ENCODE results near the gene MRTO4. TPM values are rescaled to one million over a fixed set of nuclear protein-coding genes. Genes with fewer than 3 reads are reported as not detected.

Gene MRTO4
- total and polyA plus RNA-seq, 12 donors = 8.4 to 52.2 (median 13.3) TPM

DNA sequence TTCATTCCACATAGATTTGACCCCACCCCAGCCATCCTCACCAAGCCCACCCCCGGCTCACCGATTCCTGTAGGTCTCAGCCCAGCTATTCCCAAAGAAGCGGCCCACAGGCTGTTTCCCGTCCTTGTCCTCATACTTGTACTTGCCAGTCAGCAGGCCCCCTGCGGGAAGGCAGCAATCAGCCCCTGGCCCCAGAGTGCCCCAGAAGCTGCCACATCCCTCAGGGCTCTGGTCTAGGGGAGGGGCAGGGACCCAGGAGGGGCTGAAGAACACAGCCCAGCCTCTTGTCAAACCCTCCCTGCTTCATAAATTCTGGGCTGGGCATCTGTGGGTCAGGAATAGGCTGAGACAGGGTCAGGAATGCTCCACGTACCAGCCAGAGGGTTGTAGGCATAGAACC is 55.3 kb downstream of the MRTO4 start:
- H3K36me3 ChIP-seq = peaks cover 0 to 66% (median 41%) of the 10 kb centered on the region in 9 donors
- H3K4me3 ChIP-seq = no peak overlapping the region
- no peak overlapping the region for H3K27ac ChIP-seq
- ATAC-seq (no peak), DNase-seq (no peak)
- H3K4me1 ChIP-seq = peaks cover 6 to 15% (median 7%) of the 10 kb centered on the region in 9 donors
- intact Hi-C loops (cut with DNase I) = no loop called here
- 96 to 99% methylated on average over 6 of the region's 6 CpGs for WGBS, 2 donors
- H3K27me3 ChIP-seq = no peaks in the 10 kb centered on the region
- no peaks in the 10 kb centered on the region for H3K9me3 ChIP-seq
- TF ChIP-seq, protein P1, sequence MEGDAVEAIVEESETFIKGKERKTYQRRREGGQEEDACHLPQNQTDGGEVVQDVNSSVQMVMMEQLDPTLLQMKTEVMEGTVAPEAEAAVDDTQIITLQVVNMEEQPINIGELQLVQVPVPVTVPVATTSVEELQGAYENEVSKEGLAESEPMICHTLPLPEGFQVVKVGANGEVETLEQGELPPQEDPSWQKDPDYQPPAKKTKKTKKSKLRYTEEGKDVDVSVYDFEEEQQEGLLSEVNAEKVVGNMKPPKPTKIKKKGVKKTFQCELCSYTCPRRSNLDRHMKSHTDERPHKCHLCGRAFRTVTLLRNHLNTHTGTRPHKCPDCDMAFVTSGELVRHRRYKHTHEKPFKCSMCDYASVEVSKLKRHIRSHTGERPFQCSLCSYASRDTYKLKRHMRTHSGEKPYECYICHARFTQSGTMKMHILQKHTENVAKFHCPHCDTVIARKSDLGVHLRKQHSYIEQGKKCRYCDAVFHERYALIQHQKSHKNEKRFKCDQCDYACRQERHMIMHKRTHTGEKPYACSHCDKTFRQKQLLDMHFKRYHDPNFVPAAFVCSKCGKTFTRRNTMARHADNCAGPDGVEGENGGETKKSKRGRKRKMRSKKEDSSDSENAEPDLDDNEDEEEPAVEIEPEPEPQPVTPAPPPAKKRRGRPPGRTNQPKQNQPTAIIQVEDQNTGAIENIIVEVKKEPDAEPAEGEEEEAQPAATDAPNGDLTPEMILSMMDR (IDR thresholded peaks at IDR 0.05) = no peak

DNA sequence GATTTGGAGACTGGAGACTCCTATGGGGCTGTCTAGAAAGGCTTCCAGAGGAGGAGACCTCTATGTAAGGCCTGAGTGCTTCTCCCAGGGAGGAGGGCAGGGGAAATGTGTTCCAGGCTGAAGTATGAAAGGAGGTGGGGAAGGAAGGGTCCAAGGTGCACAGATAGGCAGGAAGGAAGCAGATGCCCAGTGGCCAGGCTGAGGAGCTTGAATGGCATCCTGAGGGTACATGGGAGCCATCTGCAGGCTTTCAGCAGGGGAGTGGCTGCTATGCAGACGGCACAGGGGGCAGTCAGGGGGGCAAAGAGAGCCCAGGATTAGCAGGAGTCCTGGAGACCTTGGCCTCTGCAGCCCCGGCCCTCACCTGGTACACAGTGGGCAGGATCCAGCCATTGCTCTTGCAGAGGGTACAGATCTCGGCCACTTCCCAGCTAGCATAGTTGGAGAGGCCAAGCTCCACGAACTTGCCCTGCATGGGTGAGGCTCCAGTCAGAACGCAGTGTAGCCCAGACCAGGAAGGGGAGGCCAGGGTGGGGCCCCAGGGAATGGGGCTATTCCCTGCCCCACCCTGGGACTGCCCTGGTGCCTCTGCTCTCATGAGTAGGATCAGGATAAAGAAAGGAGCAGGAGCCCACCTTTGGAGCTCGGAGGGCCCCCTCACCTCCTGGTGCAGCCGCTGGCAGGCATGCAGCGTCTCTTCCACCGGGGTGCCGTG is 56.3 kb downstream of the MRTO4 start:
- no peak overlapping the region for H3K4me3 ChIP-seq
- H3K36me3 ChIP-seq = peaks cover 0 to 58% (median 41%) of the 10 kb centered on the region in 9 donors
- intact Hi-C loops (cut with DNase I) = no loop called here
- H3K9me3 ChIP-seq = no peaks in the 10 kb centered on the region
- WGBS, 2 donors = 90 to 94% methylated on average over 10 of the region's 10 CpGs
- H3K27me3 ChIP-seq = no peaks in the 10 kb centered on the region
- TF ChIP-seq, protein P1 (IDR thresholded peaks at IDR 0.05) = no peak
- ATAC-seq (no peak), DNase-seq (no peak)
- no peak overlapping the region for H3K27ac ChIP-seq
- H3K4me1 ChIP-seq = peaks cover 6 to 22% (median 14%) of the 10 kb centered on the region in 9 donors

DNA sequence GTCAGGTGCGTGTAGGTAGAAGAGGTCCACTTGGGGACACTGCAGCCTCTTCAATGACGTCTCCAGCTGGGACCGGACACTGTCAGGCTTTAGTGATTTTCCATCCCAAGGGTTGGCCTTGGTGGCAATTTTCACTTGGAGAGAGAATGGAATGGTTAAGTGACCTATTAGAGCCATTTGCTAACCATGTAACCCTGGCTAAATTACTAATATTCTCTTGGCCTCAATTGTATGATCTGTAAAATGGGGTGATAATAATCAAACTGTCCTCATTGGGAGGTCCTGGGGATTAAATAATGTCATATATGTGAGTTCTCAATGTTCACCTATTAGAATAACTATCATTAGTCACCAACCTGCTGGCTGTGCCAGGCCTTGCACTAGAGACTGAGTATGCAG is 56.9 kb downstream of the MRTO4 start:
- intact Hi-C loops (cut with DNase I) = no loop called here
- TF ChIP-seq, protein P1 (IDR thresholded peaks at IDR 0.05) = no peak
- H3K9me3 ChIP-seq = no peaks in the 10 kb centered on the region

DNA sequence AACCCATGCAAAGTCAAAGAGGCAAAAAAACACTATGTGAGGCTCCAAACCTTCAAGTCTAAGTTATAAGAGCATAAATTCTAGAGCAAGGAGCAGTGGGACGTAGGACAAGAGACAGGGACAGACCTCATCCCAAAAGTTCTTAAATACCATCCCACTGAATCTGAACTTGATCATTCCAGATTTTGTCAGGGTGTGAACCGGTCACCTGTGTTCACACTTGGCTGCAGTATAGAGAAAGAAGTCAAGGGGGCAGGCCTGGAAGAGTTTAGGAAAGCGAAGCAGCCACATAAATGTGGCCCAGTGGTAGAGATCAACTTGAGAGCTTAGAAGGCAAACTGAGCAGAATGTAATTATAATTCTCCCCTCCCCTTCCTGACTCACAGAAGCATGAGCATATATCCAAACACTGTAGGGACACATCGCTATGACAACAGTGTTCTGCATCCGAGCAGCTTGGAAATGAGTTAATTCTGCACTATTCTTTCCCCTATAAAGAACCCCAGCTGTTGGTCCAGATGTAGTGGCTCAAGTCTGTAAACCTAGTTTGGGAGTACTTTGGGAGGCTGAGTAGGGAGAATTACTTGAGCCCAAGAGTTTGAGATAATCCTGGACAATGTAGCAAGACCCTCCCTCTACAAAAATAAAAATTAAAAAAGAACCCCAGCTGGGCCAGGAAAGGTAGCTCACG is 57.7 kb downstream of the MRTO4 start:
- Histone ChIP-seq H3K4me1 (peaks cover 9 to 32% (median 20%) of the 10 kb centered on the region in 9 donors), H3K36me3 (peaks cover 0 to 45% (median 29%) of the 10 kb centered on the region in 9 donors), H3K27me3 (no peaks in the 10 kb centered on the region), H3K9me3 (no peaks in the 10 kb centered on the region), H3K4me3 (no peak overlapping the region), H3K27ac (no peak overlapping the region)
- WGBS, 2 donors = 79 to 90% methylated on average over 6 of the region's 6 CpGs
- no peak for DNase-seq
- TF ChIP-seq, protein P1 (IDR thresholded peaks at IDR 0.05) = no peak
- intact Hi-C loops (cut with DNase I) = no loop called here
- ATAC-seq = no peak

More for the DNA sequence above, 56.9 kb downstream of the MRTO4 start:
- no peak for DNase-seq
- Histone ChIP-seq H3K4me1 (peaks cover 9 to 27% (median 17%) of the 10 kb centered on the region in 9 donors), H3K27ac (no peak overlapping the region), H3K36me3 (peaks cover 0 to 53% (median 37%) of the 10 kb centered on the region in 9 donors), H3K27me3 (no peaks in the 10 kb centered on the region), H3K4me3 (no peak overlapping the region)
- no peak for ATAC-seq
- WGBS, 2 donors = 98 to 99% methylated on average over 3 of the region's 3 CpGs

Other genes starting within 250 kb of the MRTO4 start
- 100 to 1,000 TPM in 2 of 10 donors, 10 to 100 TPM in 8; 60.0 to 115 (median 90.6) TPM for gene UBR4, start 41.5 kb upstream of the MRTO4 start, total RNA-seq
- 10 to 100 TPM; 74.1 to 97.9 TPM for gene UBR4, start 41.5 kb upstream of the MRTO4 start, polyA plus RNA-seq
- 10 to 100 TPM; 23.6 to 33.2 (median 27.6) TPM for gene EMC1, start 281 bp upstream of the MRTO4 start, total RNA-seq
- 10 to 100 TPM; 14.9 to 15.7 TPM for gene EMC1, start 281 bp upstream of the MRTO4 start, polyA plus RNA-seq
- under 1 TPM in 8 of 10 donors, not detected in 2; 0.13 to 0.42 (median 0.24) TPM for gene AKR7A3, start 37.0 kb downstream of the MRTO4 start, total RNA-seq
- under 1 TPM; 0.22 to 0.66 TPM for gene AKR7A3, start 37.0 kb downstream of the MRTO4 start, polyA plus RNA-seq
- 10 to 100 TPM; 30.6 to 48.5 (median 43.3) TPM for gene AKR7A2, start 60.3 kb downstream of the MRTO4 start, total RNA-seq
- 10 to 100 TPM in 1 of 2 donors, 1 to 10 TPM in 1; 6.8 to 26.2 TPM for gene AKR7A2, start 60.3 kb downstream of the MRTO4 start, polyA plus RNA-seq
- 1 to 10 TPM; 4.2 to 7.8 (median 6.5) TPM for gene SLC66A1, start 60.5 kb downstream of the MRTO4 start, total RNA-seq
- 10 to 100 TPM; 16.9 to 18.0 TPM for gene SLC66A1, start 60.5 kb downstream of the MRTO4 start, polyA plus RNA-seq
- gene CAPZB, start 233.7 kb downstream of the MRTO4 start, total RNA-seq = 100 to 1,000 TPM; 207 to 307 (median 228) TPM
- 100 to 1,000 TPM; 158 to 236 TPM for gene CAPZB, start 233.7 kb downstream of the MRTO4 start, polyA plus RNA-seq